Activated effector memory CD4-positive, alpha-beta T cell treated with anti-CD3 and anti-CD28 coated beads, Interleukin-2, amount 50 U/mL, for 16 hours (primary cell): ENCODE results near the gene DSG1.
"Not testable (repeated sequence)": the region's sequence is repeated elsewhere in the genome, so short reads cannot be mapped to it uniquely, and the experiment has no call there.

Source experiments
- DNase-seq: peaks from one replicate; pipeline ENCODE4 v3.0.0-alpha.2; 2020

The DSG1 gene

GRCh38 chr18:31317860-31318259, at the start of gene DSG1:
DSG1 (plus strand) TSS chr18:31318160; CDS start chr18:31318301, 141 bp downstream.
- no peak for DNase-seq

- DNase-seq: no peak
Observed at GRCh38 chr18:31268985-31269406, 49.0 kb upstream of the DSG1 start.

GRCh38 chr18:31269566-31269965, 48.4 kb upstream of the DSG1 start:
- DNase-seq: no peak

- no peak for DNase-seq
Observed at GRCh38 chr18:31270578-31270977, 47.4 kb upstream of the DSG1 start.

- no peak for DNase-seq
Observed at GRCh38 chr18:31273812-31274527, 44.0 kb upstream of the DSG1 start.

GRCh38 chr18:31274931-31275330, 43.0 kb upstream of the DSG1 start:
- DNase-seq: no peak

- no peak for DNase-seq
Observed at GRCh38 chr18:31275722-31276463, 42.1 kb upstream of the DSG1 start.

GRCh38 chr18:31278609-31279071, 39.3 kb upstream of the DSG1 start:
- DNase-seq: no peak

- DNase-seq: no peak
Observed at GRCh38 chr18:31280502-31280901, 37.5 kb upstream of the DSG1 start.

- no peak for DNase-seq
Observed at GRCh38 chr18:31281437-31281836, 36.5 kb upstream of the DSG1 start.

GRCh38 chr18:31289446-31289845, 28.5 kb upstream of the DSG1 start:
- DNase-seq: not testable (repeated sequence)

- DNase-seq: no peak
Observed at GRCh38 chr18:31291688-31292087, 26.3 kb upstream of the DSG1 start.

- DNase-seq: no peak
Observed at GRCh38 chr18:31294199-31294747, 23.7 kb upstream of the DSG1 start.

GRCh38 chr18:31297248-31297647, 20.7 kb upstream of the DSG1 start:
- DNase-seq: no peak

GRCh38 chr18:31301201-31301655, 16.7 kb upstream of the DSG1 start:
- DNase-seq: no peak

- DNase-seq: no peak
Observed at GRCh38 chr18:31302991-31303390, 15.0 kb upstream of the DSG1 start.

- DNase-seq: no peak
Observed at GRCh38 chr18:31303771-31304170, 14.2 kb upstream of the DSG1 start.

GRCh38 chr18:31309115-31309514, 8.8 kb upstream of the DSG1 start:
- DNase-seq: no peak

- DNase-seq: no peak
Observed at GRCh38 chr18:31316974-31317373, 986 bp upstream of the DSG1 start.

- no peak for DNase-seq
Observed at GRCh38 chr18:31321719-31322118, 3.8 kb downstream of the DSG1 start.

- no peak for DNase-seq
Observed at GRCh38 chr18:31325051-31325450, 7.1 kb downstream of the DSG1 start.

GRCh38 chr18:31329787-31330438, 12.0 kb downstream of the DSG1 start:
- DNase-seq: no peak

- DNase-seq: no peak
Observed at GRCh38 chr18:31343454-31343853, 25.5 kb downstream of the DSG1 start.
